ENCODE results near the gene MOCS1. TPM values are rescaled to one million over a fixed set of nuclear protein-coding genes. Genes with fewer than 3 reads are reported as not detected.
A peak's percentile ranks its signal among the peaks of the same experiment; 100 is the strongest.

Gene MOCS1
- total RNA-seq, 1 donor from 2014 or later: 29.3 TPM

DNA sequence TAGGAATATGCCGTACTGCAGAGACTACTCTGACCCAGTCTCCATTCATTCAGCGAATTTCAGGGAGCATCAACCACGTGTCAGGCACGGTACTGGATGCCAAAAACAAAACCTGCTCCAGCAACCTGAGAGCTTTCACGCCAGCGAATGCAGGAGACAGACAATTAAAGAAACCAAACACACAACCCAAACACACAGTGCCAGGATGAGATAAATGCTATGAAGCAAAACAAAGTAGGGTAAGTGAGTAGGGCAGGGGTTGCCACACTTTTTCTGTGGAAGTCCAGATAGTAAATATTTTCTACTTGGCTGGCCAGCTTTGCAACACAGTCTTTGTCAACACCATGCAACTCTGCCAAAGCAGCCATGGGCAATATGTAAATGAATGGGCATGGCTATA lies 10.0 kb downstream of the MOCS1 start:
- no peak for DNase-seq
- H3K4me1 ChIP-seq: peaks cover 17% of the 10 kb centered on the region
- H3K36me3 ChIP-seq: peaks cover 33% of the 10 kb centered on the region
- intact Hi-C loops (cut with DNase I): no loop called here
- TF ChIP-seq, protein P1, sequence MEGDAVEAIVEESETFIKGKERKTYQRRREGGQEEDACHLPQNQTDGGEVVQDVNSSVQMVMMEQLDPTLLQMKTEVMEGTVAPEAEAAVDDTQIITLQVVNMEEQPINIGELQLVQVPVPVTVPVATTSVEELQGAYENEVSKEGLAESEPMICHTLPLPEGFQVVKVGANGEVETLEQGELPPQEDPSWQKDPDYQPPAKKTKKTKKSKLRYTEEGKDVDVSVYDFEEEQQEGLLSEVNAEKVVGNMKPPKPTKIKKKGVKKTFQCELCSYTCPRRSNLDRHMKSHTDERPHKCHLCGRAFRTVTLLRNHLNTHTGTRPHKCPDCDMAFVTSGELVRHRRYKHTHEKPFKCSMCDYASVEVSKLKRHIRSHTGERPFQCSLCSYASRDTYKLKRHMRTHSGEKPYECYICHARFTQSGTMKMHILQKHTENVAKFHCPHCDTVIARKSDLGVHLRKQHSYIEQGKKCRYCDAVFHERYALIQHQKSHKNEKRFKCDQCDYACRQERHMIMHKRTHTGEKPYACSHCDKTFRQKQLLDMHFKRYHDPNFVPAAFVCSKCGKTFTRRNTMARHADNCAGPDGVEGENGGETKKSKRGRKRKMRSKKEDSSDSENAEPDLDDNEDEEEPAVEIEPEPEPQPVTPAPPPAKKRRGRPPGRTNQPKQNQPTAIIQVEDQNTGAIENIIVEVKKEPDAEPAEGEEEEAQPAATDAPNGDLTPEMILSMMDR (IDR thresholded peaks at IDR 0.05): no peak
- H3K4me3 ChIP-seq: no peak overlapping the region
- no peaks in the 10 kb centered on the region for H3K27me3 ChIP-seq
- no peaks in the 10 kb centered on the region for H3K9me3 ChIP-seq
- ATAC-seq: no peak
- H3K27ac ChIP-seq: no peak overlapping the region

DNA sequence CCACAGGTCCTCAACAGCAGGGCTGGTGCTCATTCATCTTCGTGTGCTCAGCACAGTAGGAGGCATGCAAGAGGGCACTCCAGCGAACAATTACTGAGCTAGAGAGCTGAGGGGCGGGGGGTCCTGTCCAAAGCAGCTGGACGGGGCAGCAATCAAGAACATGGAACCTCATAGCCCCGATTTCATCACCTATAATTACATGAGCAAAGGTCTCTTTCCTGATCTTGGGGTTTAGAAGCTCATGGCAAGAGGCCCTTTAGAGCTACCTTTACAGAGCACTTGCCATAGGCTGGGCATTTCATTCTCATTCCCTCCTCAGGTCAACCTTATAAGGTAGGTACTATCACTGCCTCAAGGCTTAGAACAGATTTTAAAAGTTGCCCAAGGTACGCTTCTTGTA lies 10.4 kb downstream of the MOCS1 start:
- TF ChIP-seq, protein P1 (IDR thresholded peaks at IDR 0.05): no peak
- no peak overlapping the region for H3K4me3 ChIP-seq
- intact Hi-C loops (cut with DNase I): no loop called here
- peaks cover 12% of the 10 kb centered on the region for H3K4me1 ChIP-seq
- H3K27ac ChIP-seq: no peak overlapping the region
- ATAC-seq: no peak
- no peaks in the 10 kb centered on the region for H3K27me3 ChIP-seq
- peaks cover 33% of the 10 kb centered on the region for H3K36me3 ChIP-seq
- H3K9me3 ChIP-seq: no peaks in the 10 kb centered on the region
- DNase-seq: no peak

DNA sequence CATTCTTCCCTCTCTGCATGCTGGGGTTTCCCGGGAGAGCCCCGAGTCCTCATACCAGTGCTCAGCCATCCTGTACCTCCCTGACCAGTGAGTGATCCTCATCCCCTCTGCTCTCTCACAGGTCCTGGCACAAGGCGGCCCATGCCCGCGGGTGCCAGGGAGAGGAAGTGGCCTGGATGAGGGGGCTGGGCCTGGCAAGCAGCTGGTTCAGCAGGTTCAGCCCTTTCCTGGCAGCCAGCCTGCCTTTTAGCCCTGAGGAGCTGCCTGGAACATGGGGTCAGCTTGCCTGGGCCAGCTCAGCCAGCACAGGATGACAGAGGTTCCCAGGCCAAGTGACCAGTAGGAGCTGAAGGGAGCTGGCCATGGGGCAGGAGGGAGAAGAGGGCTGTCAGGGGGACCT lies 10.9 kb downstream of the MOCS1 start:
- intact Hi-C loops (cut with DNase I): no loop called here
- peaks cover 33% of the 10 kb centered on the region for H3K36me3 ChIP-seq
- no peak overlapping the region for H3K4me3 ChIP-seq
- ATAC-seq (peak; percentile 86), DNase-seq (peak; percentile 88)
- no peaks in the 10 kb centered on the region for H3K27me3 ChIP-seq
- H3K27ac ChIP-seq: no peak overlapping the region
- TF ChIP-seq, protein P1 (IDR thresholded peaks at IDR 0.05): no peak
- no peaks in the 10 kb centered on the region for H3K9me3 ChIP-seq
- peaks cover 11% of the 10 kb centered on the region for H3K4me1 ChIP-seq

DNA sequence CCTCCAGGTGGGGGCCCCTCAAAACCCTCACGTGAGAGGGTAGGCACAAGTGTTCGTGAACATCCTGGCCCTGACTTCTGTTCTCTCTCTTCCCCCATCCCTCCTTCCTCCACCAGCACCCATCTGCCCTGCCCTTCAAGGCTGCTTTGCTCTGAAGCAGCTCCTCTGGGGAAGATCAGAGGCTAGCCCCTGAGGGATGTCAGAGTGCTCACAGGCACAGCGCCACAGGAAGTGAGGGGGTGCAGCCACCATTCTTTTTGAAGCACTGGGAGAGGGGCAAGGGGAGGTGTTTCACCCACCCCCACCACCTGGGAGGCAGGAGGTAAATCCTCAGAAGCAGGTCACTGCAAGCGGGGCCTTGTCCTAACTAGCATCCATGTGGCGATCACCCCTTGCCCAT lies 11.4 kb downstream of the MOCS1 start:
- Histone ChIP-seq H3K27me3 (no peaks in the 10 kb centered on the region), H3K36me3 (peaks cover 33% of the 10 kb centered on the region), H3K9me3 (no peaks in the 10 kb centered on the region), H3K4me3 (no peak overlapping the region), H3K4me1 (peaks cover 11% of the 10 kb centered on the region), H3K27ac (no peak overlapping the region)
- no peak for ATAC-seq
- no peak for DNase-seq
- TF ChIP-seq, protein P1 (IDR thresholded peaks at IDR 0.05): no peak
- intact Hi-C loops (cut with DNase I): no loop called here

DNA sequence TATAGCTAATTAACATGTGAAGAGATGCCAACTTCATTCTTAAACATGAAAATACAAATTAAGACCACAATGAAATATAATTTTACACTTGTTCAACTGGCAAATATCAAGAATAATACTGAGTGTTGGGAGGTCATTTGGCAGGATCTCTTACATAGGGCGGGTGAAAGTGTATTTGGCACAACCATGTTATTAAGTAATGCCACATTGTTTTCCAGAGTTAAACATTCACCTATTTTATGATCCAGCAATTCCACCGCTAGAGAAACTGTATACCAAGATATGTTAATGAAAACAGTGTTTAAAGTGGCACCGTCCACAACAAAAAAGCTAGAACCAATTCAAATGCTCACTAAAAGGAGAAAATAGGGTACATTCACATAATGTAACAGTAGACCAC lies 14.1 kb downstream of the MOCS1 start:
- Histone ChIP-seq H3K36me3 (peaks cover 45% of the 10 kb centered on the region), H3K9me3 (no peaks in the 10 kb centered on the region), H3K27ac (no peak overlapping the region), H3K4me1 (no peaks in the 10 kb centered on the region), H3K27me3 (no peaks in the 10 kb centered on the region), H3K4me3 (no peak overlapping the region)
- TF ChIP-seq, protein P1 (IDR thresholded peaks at IDR 0.05): no peak
- DNase-seq (no peak), ATAC-seq (no peak)
- intact Hi-C loops (cut with DNase I): no loop called here

DNA sequence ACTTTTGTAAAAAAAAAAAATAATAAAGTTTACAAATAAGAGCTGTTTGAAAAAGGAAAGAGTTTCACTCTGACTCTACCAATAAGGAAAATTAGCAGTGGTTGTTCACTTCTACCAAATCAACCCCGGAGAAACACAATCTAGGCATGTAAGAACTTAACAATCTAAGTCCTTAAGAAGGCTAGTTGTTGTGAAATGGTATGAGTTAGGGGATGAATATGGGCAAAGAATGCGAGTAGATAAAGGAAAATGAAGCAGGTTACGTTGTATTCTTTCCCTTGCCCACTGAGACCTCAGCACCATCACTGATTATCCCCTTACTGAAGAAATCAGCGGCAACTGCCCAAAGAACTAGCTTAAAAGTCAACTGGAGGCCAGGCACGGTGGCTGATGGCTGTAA lies 15.4 kb downstream of the MOCS1 start:
- no peak for DNase-seq
- no peaks in the 10 kb centered on the region for H3K4me1 ChIP-seq
- peaks cover 43% of the 10 kb centered on the region for H3K36me3 ChIP-seq
- ATAC-seq: no peak
- no peak overlapping the region for H3K4me3 ChIP-seq
- intact Hi-C loops (cut with DNase I): no loop called here
- H3K27ac ChIP-seq: no peak overlapping the region
- TF ChIP-seq, protein P1 (IDR thresholded peaks at IDR 0.05): no peak
- no peaks in the 10 kb centered on the region for H3K9me3 ChIP-seq
- H3K27me3 ChIP-seq: no peaks in the 10 kb centered on the region
